GM19438 (cell line): ENCODE results near the gene ERCC2.
"Not testable (repeated sequence)": the region's sequence is repeated elsewhere in the genome, so short reads cannot be mapped to it uniquely, and the experiment has no call there.

ENCODE experiments used
- ATAC-seq: cut with Tn5 transposase; IDR thresholded peaks from one replicate; pipeline ENCODE4 v1.9.1; 2021; ENCODE audit warnings: low read depth; ENCODE audit not compliant: unreplicated experiment

Gene ERCC2

DNA sequence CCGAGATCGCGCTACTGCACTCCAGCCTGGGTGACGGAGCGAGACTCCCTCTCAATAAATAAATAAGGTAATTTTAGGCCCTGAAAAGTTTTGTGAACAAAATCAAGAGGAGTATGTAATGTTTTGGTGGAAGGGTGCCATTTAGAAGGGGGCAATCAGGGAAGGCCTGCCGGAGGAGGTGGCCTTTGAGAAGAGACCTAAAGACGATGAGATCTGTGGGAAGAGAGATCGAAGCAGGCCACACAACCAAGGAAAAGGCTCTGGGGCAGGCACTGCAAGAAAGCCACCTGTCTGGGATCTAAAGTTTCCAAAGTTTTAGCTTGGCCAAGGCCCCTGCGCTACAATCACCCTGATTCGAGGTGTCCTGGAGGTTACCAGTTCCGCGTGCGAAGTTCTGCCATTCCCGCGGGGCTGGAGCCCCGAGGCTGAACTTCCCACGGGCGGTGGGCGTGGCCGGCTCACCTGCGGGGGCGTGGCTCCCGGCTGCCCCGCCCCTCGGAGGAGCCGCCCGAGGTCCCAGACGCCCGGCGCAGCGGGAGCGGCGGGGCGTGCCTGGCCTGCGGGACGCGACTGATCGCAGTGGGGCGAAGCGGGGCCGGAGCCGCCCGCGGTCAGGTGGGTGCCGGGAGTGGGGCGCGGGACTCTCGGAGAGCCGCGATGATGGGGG lies 30.0 kb downstream of the ERCC2 start, which contains the start of gene KLC3:
Gene KLC3 (plus strand): TSS at position 519 of the 667 bp plus-strand sequence. CDS start 4,792 bp downstream, outside the sequence.
- ATAC-seq: no peak

DNA sequence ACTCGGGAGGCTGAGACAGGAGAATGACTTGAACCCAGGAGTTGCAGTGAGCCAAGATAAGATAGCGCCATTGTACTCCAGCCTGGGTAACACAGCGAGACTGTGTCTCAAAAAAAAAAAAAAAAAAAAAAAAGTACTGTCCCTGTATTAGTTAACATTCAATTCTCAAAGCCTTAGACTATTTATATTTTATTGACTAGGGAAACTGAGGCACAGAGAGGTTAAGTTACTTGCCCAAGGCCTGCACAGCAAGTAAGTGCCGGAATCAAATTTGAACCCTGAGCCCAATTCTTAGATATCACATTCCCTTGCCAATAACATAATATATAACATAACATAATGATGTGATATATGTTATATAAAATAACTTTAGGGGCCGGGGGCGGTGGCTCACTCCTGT lies 30.7 kb downstream of the ERCC2 start:
- no peak for ATAC-seq

- ATAC-seq: no peak
Measured at GRCh38 chr19:45336696-45337251, 33.6 kb downstream of the ERCC2 start.

DNA sequence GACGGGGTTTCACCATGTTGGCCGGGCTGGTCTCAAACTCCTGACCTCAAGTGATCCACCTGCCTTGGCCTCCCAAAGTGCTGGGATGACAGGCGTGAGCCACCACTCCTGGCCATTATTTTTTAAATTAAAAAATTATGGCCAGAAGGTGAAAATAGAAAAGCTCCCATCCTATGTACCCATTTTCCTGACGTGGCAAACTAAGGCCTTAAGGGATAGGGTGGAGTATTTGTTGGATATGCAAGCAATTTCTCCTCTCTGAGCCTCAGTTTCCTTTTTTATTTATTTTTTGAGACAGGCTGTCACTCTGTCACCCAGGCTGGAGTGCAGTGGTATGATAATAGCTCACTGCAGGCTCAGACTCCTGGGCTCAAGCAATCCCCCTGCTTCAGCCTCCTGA lies 35.5 kb downstream of the ERCC2 start:
- not testable (repeated sequence) for ATAC-seq

- no peak for ATAC-seq
Measured at GRCh38 chr19:45333609-45334303, 36.6 kb downstream of the ERCC2 start.

- ATAC-seq: no peak
Measured at GRCh38 chr19:45331411-45331810, 39.0 kb downstream of the ERCC2 start.

GRCh38 chr19:45327404-45328143 lies 42.8 kb downstream of the ERCC2 start:
- no peak for ATAC-seq

- no peak for ATAC-seq
Measured at GRCh38 chr19:45324349-45324907, 45.9 kb downstream of the ERCC2 start.

DNA sequence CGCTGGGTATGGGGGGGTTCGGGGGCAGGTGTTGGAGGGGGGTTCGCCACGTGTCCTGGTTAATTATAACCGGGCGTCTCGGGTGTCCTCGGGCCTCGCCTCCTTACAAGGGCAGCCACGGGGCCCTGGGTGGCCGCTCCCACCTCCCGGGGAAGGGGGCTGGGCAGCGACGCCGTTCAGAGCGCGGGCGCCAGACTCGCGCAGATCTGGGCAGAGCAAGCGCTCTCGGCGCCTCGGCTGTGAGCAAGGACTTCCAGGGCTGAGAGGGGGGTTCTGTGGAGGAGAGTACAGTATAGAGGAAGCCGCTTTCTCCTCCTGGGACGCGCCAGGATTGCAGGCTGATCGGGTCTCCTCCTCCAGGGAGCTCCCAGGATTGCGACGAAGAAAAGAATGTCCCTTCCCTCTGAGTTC lies 46.7 kb downstream of the ERCC2 start:
- no peak for ATAC-seq

DNA sequence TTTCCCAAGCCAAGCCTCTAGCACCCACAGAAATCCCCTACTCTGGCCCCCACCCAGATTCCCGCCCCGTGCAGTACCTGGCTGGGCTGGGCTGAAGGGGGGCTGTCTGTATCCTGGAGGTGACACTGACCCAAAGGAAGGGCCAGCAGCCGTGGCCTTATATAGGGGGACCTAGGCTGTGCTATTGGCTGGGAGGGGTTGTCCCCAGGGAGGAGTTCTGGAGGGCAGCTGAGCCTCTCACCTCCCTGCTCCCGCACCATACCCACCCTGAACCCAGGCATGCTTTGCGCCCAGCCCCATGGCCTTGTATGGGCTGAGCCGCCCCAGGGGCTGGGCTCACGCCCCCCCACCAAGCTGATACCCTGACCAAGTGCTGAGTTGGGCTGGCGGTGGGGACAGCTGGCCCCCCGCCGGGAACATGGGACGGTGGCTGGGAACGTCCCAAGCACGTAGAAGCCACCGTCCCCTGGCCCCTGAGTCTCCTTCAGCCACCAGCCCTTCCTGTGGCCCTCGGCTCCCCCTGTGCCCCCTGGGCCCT lies 47.6 kb downstream of the ERCC2 start, which contains the start of gene CKM:
Gene CKM (minus strand): TSS at position 132 of the 538 bp plus-strand sequence. CDS start 3,162 bp downstream, outside the sequence.
- ATAC-seq: no peak

- no peak for ATAC-seq
Measured at GRCh38 chr19:45322311-45322710, 48.1 kb downstream of the ERCC2 start.

DNA sequence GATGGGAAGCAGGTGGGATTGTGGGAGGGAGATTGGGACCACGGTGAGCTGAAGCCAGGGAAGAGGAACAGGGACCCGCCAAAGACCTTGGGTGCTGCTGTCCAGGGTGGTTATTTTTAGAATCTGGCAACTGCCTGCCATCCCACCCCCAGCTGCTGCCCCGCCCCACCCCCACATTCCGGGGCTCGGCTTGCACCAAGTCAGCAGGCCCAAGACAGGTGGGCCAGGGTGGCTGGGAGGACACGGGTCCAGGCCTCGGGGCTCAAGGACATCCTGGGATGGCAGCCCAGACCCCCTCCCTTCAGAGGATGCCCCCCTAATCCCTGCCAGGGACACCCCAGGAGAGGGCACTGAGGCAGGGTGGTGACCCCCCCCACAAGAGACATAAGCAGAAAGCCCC lies 48.5 kb downstream of the ERCC2 start:
- ATAC-seq: no peak

- ATAC-seq: no peak
Measured at GRCh38 chr19:45320997-45321775, 49.2 kb downstream of the ERCC2 start.

DNA sequence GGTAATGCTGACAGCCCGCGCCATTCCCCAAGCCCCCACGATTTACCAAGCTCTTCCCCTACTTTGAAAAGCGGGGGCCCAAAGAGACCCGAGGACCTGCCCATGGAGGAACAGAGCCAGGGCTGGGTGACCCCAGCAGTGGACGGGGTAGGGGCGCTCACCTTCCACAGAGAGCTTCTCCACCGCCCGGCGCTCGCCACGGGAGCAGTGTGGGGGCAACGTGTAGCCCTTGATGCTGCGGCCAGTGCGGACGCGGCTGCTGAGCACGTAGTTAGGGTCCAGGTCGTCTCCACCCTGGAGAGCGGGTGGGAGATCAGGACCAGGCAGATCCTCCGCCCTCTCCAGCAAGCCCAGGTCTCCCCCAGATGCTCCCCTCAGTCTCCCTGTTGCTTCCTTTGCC lies 55.1 kb downstream of the ERCC2 start:
- no peak for ATAC-seq

DNA sequence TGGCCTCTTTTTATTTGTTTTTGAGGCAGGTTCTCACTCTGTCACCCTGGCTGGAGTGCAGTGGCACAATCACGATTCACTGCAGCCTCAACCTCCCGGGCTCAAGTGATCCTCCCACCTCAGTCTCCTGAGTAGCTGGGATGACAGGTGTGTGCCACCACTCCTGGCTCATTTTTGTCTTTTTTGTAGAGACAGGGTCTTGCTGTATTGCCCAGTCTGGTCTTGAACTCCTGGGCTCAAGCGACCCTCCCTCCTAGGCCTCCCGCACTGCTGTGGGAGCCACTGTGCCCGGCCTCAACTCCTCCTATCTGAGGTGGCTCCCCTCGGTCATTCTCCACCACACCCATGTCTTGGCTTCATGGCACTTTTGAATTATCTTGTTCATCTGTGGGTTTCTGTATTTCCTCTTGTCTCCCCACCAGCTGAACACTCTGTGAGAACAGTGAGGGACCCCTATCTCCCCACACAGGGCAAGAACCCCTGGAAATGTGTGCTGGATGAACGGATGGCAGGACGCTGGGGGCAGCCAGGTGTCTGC lies 55.6 kb downstream of the ERCC2 start:
- ATAC-seq: no peak

DNA sequence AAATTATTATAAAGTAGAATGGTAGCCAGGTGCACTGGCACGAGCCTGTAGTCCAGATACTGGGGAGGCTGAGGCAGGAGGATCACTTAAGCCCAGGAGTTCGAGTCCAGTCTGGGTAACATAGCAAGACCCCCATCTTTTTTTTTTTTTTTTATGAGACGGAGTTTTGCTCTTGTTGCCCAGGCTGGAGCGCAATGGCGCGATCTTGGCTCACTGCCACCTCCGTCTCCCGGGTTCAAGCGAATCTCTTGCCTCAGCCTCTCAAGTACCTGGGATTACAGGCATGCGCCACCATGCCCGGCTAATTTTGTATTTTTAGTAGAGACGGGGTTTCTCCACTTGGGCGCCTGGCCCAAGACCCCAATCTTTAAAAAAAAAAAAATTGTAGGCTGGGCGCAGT lies 58.1 kb downstream of the ERCC2 start:
- ATAC-seq: not testable (repeated sequence)

DNA sequence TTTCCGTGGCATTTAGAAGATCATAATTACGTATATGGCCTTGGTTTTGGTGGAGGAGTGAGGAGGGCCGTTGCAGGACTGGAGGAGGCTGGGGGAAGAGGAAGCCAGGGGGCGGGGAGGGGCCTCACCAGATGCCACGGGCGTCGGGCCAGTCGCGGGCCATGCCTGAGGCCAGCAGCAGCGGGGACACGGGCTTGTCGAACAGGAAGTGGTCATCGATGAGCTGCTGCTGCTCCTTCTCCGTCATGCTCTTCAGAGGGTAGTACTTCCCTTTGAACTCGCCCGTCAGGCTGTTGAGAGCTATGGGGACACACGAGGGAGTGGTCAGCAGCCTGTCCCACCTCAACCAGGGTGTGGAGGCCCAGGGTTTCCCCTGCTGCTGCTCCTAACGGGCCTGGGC lies 58.8 kb downstream of the ERCC2 start:
- no peak for ATAC-seq

- not testable (repeated sequence) for ATAC-seq
Measured at GRCh38 chr19:45309322-45309721, 61.1 kb downstream of the ERCC2 start.

DNA sequence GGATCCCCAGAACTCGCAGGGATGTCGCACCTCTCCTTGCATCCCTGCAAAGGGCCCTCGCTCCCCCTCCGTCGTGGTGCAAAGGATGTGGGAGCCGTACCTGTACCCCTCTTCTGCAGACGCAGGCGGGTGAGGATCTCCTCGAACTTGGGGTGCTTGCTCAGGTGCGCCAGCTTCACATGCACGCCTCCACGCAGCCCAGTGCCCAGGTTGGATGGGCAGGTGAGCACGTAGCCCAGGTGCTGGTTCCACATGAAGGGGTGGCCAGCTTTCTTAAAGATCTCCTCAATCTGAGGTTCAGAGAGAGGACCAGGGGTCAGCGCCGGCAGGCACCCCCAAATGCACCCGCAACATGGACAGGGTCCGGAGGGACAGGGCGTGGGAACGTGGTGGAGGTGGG lies 63.0 kb downstream of the ERCC2 start:
- ATAC-seq: no peak
